Activated naive CD8-positive, alpha-beta T cell treated with anti-CD3 and anti-CD28 coated beads for 36 hours (primary cell): Measurements from ENCODE around the gene SNRPA1. TPM values are rescaled to one million over a fixed set of nuclear protein-coding genes. Genes with fewer than 3 reads are reported as not detected.

ENCODE experiments used
- total RNA-seq, 2 experiments: library from RNA; stranded (reverse); gene quantifications; one replicate each; pipeline ENCODE4 v1.2.3, GENCODE V29; 2021

The SNRPA1 gene
- total RNA-seq, 2 experiments from 2014 or later, result 219 to 223 TPM

Other genes with a start within 250 kb of the SNRPA1 start
- 10 to 100 TPM; 35.5 to 37.0 TPM for gene CHSY1, start 43.2 kb downstream of the SNRPA1 start, total RNA-seq
- 10 to 100 TPM; 27.3 to 29.4 TPM for gene SELENOS, start 17.8 kb downstream of the SNRPA1 start, total RNA-seq
- gene PCSK6, start 194.5 kb upstream of the SNRPA1 start, total RNA-seq, result 1 to 10 TPM; 4.0 to 4.6 TPM